AG20443 (cell line): Measurements from ENCODE around the gene LFNG.
A peak's percentile ranks its signal among the peaks of the same experiment; 100 is the strongest.

Experiments
- DNase-seq: peaks from one replicate; pipeline ENCODE4 v3.0.0; 2012; ENCODE audit warnings: low spot score, mixed read lengths

LFNG gene

DNA sequence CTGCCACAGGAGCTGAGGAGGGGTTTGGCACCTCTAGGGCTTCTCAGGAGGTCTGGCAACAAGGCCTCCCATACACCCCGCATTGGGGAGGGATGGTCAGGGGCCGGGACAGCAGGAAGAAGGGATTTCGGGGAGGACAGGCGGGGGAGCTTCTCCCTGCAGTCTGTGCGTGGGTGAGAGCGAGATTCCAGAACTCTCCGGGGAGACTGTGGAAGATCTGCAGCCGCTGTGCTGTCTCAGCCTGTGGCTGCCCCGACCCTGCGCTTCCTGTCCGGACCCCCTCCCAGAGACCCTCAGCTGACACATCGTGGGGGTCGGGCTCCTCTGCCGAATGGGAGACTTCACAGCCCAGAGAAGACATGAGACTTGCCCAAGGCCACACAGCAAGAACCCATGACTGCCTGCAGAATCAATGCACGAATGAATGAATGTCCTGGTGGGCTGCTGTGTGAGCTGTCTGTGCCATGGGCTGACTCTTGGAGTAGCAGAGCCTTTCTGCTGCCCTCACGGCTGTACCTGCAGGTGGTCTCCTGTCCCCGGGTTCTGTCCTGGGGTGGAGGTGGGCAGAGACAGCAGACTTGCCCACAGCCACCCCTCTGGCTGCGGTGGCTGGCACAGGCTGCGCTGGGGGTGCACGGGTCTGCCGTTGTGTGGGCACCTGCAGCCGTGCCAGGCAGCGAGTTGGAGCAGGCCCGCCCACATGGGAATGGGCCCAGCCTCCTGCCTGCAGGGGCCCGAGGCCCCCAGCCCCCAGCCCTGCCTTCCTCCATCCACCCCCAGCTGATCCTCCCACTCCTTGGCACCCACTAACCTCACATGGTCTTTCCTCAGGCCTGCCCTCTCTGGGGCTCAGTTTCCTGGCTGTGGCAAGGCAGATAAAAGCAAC, 16.3 kb upstream of the LFNG start:
- DNase-seq = no peak

DNA sequence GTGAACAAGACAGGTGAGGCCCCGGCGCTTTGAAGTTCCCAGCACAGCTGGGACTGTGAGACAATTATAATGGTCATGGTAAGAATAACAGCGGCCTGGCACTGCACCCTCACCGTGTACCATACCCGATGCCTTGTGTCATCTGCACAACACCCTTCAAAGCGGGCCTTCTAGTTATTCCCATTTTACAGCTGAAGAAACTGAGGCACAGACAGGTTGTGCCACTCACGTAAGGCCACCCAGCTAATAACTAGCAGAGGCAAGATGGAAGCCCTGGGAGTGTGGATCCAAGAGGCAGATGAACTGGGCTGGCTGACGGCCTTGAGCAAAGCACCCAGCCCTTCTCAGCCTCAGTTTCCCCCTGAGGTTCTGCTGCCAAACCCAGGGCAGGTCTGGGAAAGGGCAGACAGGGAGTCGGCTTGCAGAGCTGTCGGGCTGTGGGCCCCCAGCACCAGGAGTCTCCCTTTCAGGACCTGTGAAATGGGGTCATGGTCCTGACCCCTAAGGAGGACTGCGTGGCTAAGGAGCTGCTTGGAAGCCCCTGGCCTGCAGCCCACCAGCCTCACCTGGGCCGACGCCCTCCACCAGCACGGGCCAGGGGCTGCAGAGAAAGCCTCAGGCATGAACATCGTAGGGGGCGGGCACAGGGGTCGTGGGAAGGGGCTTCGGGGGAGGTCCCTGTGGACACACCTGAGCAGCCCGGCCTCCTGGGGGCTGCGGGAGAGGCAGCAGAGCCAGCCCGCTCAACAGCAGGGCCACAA, 15.3 kb upstream of the LFNG start:
- DNase-seq = no peak

DNA sequence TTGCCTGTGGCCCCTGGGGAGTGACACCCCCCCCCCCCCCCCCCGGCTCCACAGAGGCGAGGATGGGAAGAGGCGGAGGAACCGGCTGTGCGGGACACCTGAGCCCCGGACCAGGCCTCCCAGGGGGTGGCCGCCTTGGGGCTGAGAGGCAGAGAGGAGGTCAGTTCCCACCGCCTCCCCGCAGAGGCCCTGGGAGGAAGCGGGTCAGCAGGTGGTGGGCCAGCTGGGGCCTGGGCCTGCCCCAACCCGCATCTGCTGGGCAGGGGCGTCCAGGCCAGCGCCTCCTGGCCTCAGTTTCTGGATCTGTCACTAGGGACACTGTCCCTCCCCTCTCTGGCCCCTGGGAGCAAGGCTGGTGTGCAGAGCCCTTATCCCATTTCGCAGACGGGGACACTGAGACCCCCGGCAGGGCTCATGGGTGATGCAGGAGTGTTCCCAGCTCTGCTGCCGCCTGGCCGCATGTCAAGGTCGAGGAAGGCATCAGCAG, 14.6 kb upstream of the LFNG start:
- DNase-seq = no peak

DNA sequence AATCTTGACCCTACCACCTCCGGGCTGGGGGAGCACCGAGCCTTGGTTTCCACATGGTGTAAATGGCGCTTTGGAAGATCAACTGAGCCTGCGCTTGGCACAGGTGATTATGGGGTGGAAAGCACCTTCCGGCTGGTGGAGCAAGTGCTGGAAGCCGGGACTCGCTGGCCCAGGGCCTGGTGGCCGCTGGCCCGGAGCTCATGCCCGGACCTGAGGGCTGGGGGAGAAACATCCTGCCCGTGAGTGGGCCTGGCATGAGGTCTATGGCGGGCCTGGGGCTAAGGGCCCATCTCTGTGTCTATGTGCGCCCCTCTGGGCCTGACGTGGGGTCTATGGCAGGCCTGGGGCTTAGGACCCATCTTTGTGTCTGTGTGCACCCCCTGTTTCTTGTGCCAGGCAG, 14.2 kb upstream of the LFNG start:
- no peak for DNase-seq

DNA sequence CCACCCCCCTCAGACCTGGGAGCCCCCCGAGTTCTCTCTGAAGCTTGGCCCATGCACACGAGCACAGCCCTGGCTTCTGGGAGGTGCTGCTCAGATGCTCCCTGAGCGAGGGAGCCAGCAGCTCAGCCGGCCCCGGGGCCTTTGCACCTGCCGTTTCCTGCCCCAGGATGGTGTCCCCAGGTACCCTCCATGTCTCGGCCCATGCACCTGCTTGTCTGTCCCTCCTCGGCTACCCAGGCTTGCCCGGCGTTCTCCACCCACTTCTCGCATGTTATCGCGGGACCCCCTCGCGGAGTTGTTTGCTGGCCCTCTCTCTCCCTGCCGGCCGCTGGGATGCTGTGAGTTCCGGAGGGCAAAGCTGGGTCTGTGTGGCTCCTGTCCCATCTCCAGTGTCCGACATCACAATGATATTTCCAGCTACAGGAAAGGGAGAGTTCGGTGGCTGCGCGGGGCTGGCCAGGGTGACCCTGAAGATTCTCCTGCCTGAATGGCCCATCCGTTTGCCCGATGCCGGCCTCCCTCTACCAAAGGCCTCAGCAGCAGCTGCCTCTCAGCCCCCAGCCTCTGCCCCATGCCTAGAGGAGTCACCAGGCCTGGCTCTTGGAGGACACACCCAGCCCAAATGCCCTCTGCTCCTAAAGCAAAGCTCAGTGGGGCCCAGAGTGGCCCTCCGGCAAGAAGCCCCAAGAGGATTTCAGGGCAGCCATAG, 12.2 kb upstream of the LFNG start:
- no peak for DNase-seq

DNA sequence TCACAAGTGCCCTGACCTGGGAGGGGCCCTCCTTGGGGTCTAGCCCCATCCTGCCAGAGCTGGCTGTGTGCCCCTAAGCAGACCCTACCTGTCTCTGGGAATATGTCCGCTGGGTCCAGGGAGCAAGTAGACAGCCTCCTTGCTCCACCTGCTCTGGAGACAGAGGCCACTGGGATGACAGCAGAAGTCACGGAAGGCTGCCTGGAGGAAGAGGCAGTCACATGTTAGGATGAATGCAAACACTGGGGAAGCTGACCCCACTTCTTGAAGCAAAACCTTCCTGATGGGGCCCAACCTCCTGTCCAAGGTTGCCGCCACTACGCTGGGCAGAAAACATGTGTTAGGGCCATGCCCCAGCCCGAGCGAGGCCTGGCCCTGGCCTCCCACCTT, 11.7 kb upstream of the LFNG start:
- no peak for DNase-seq

DNA sequence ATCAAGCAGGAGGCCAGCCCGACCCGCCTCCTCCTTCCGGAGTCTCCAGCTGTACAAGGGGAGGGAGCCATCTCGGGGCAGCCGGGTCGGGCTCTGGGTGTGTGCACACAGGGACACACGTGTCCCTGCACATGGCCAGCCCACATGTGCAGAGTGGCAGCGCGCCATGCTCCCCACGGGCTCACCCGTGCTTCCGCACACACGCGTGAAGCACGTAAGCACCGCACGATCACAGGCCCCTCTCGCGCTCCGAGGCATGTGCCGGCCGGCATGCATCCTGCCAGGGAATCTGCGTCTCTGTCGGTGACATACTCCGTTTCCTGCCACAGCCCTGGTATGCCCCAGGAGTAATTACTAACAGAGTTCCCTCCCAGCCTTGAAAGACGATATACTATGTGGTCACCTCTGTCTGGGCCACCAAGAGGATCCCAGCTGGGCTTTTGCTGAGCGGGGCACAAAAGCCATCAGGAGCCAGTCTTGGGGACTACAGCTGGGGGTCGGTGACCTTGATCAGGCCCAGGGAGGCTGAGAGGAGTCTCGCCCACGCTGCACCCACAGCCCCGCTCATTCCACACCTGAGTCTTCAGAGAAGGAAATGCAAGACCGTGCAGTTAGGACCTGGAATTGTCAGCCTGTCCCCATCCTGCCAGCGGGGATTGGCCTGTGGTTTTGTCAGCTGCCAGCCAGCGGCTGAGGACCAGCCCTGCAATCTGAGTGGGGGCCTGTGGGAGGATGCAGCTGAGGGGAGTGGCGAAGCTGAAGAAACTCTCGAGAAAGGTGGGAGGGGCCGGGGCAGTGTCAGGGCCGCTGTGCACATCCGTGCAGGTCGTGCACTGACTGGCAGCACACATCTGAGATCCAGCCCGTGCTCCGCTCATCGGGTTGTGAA, 11.0 kb upstream of the LFNG start:
- peak; percentile 87 for DNase-seq

DNA sequence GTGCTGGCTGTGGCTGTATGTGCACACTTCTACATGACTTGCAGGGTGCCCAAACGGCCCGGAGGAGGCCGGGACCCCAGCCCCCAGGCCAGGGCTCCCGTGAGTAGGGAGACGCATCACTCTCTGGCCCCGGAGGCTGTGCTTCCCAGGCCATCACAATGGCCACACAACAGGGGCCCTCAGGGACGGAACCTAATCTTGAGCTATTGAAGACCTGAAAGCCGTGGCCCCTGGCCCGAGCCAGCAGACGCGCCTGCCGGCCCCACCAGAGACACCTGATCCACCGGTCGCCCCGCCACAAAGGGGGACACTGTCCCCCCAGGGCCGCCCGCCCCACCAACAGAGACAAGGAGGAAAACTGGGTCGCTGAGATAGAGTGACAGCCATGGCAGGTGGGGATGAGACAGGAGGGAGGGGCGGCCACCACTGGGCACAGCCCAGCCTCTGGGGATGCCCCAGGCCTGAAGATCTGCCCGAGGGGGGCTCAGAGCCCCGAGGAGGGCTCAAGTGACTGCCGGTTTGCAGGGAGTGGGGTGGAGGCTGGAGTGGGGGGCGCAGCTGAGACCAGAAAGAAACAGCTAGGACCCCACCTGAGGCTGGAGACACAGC, 10.2 kb upstream of the LFNG start:
- DNase-seq = no peak

DNA sequence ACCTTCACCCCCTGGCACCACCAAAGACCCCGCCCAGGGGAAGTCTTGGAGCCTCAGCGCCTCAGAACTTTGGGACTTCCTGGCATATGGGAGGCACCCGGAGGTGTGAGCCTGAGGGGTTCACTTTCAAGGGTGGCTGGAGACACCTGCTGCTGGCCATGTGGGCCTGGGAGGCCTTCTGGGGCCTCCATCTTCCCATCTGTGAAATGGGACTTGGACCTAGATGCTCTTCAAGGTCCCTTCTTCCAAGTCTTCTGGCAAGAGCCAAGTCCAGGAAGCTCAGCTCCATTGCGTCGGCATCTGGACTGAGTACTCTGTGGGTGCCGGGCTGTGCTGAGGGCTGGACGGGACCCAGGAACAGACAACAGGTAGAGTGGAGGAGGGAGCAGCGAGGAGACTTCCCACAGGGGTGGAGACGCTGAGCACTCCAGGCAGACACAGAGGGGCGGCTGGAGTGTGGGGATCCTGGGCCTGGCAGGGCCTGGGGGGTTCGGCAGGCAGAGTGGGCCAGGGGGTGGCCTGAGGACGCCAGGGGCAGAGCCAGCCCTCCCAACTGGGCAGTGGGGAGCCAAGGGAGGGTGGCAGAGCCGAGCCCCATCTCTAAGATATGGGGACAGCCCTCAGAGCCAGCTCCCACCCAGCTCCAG, 9.3 kb upstream of the LFNG start:
- no peak for DNase-seq

DNA sequence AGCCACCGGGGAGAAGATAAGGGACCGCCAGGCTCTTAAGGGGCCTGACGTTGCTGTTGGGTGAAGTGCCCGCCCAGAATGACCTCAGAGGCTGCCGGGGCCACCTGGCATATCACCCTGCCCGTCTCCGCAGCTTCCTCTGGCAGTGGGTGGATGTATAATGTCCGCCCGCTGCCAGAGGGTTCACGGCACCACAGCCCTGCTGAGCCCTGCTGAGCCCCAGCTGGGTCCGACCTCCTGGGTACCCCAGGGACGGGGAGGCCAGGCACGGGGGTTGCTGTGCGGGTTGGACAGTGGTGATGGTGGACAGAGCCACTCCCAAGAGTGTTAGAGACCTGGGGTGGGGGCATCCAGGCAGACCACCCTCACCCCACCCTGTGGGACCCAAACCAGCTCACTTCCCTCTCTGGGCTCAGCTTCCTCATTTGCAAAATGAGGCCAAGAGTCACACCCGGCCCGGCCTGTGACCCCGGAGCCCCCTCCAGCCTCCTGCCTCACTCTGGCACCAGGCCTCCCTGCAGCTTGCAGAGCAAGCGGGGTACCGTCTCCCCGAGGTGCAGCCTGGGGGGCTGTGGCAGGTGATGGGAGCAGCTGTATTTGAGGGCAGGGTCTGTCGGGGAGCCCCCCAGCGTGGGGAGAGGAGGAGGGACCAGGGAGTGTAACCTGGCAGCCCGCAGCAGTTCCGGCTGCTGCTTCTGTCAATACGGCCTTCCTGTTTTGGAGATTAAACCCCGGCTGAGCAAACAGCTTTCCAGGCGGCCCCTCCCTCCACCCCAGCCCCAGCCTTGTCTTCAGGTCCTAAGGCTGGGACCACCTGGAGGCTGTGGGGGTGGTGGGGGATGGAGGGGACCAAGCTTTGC, 8.4 kb upstream of the LFNG start:
- DNase-seq = no peak

DNA sequence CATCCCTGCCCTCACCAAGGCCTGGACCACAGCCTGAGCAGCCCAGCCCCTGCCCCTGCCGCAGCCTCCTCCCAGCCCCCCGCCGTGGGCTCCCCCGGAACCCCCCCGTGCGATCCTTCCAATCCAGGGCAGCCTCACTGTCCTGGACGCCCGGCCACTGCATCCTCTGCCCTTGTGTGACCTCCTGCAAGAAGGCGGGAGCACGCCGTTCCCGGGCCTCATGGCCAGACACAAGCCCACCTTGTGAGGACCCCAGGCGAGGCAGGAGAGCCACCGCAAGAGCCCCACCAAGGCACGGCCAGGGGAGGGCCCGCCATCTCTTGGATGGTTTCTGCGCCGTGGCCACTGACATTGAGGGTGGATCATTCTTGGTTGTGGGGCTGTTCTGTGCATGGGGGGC, 7.8 kb upstream of the LFNG start:
- no peak for DNase-seq

DNA sequence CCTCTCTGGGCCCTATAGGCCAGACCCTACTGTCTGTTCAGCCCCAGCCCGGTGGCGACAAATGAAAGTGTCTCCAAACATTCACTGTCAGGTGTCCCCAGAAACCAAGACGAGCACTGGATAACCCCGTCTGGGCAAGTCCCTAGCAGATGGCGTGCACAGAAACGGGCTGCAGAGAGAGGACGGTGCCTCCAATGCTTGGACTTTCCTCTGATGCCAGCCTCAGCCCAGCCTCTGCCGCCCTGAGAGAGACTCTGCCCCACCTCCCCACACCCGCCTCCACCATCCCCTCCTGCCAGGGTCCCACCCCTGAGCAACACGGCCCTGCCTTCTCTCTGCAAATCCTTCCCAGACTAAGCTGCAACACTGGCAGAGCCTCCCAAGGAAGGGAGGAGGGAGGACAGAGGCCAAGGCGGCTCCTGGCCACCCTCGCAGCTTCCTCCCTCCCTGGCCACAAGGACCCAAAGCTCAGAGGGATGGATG, 7.4 kb upstream of the LFNG start:
- DNase-seq = peak; percentile 68

DNA sequence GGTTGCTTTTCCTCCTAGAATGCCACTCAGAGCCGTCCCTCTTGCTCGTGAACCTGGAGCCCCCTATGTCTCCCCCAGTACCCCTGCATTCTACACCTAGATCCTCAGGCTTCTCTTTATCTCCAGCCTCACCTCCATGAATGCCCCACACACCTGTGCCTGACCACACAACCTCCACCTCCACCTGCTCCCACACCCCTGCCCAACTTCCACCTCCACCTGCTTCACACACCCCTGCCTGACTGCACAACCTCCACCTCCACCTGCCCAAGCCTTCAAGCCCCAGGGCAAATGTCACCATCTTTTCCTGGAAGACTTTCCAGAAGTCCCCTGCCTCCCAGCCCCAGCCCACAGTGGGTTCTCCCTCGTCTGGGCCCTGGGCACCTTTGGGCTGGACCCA, 6.9 kb upstream of the LFNG start:
- DNase-seq = no peak

DNA sequence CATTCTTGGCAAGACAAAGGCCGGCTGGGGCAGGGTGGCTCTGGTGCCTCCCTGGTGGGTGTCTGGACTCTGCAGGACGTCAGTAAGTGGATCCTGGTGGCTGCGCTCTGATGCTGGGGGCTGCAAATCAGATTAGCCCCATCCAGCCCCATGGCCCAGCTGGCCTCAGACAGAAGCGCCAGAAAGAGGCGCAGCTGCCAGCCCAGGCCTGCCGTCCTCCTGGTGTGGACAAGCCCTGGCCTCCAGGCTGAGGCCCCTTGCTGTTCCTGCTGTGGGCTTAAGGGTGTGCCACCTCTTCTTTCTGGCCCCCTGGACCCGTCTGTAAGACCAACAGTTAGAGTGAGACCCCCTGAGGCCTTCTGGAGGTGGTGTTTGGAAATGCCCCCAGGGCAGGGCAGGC, 5.9 kb upstream of the LFNG start:
- no peak for DNase-seq

DNA sequence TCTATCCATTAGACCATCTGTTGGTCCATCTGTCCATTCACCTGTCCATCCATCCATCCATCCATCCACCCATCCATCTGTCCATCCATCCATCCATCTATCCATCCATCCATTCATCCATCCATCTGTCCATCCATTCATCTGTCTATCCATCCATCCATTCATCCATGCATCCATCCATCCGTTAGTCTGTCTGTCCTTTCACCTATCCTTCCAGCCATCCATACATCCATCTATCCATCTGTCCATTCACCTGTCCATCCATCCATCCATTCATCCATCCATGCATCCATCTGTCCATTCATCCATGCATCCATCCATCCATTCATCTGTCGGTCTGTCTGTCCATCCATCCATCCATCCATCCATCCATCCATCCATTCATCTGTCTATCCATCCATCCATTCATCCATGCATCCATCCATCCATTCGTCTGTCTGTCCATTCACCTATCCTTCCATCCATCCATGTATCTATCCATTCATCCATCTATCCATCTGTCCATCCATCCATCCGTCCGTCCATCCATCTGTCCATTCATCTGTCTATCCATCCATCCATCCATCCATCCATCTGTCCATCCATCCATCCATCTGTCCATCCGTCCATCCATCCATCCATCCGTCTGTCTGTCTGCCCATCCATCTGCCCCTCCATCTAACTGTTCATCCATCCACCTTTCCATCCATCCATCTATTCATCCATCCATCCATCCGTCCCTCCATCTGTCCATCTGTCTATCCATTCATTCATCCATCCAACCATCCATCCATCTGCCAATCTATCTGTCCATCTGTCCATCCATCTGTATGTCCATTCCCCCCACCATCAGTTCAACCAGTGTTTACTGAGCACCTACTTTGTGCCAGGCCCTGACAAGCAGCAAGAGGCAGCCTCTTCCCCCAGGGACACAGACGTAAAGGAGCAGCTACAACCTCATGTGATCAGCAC, 4.8 kb upstream of the LFNG start:
- DNase-seq = no peak

DNA sequence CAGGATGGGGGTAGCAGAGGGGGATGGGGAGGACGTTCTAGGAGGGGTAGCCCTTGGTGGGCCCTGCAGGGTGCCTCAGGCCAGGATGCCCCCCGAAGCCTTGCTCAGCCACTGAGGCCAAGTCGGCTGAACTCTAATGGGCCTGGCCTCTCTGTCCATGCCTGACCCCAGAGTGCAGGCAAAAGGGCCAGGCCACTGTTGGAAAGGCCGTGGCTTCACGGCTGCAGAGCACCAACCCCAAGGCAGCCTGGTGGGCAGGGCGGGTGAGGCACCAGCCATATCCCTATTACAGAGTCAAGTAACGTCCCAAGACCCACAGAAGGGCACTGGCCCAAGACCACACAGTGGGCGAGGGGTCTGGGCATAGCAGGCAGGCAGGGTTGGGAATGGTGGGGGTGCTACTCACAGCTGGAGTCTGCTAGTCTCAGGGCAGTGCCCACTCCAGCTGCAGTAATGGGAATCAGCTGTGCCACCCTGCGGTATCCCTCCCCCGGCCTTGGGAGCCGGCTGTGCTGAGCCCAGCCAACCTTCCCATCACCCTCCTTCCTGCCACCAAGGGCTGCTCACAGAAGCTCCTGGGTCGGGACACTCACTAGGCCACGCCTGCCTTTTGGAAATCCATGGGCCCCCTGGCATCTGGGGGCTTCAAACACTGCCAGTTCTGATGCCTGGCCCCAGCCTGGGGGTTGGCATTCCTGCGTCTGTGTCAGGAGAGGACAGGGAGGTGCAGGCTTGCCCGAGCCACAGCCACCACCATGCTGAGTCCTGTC, 4.0 kb upstream of the LFNG start:
- DNase-seq = no peak

DNA sequence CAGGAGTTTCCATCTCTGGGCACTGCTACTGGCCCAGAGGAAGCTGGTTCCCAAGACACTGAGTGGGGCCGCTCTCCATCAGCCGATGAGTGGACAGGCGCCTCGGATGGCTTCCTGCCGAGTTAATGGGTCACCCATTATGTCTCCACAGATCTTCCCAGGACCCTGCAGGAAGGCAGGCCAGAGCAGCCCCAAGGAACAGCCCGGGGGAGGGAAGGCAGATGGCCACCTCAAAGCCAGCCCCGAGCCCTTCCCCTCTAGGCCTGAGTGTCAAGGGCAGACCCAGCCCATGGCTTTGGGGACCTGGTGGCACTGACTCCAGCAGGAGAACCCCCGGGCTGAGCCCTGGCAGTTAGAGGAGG, 3.4 kb upstream of the LFNG start:
- DNase-seq = no peak

DNA sequence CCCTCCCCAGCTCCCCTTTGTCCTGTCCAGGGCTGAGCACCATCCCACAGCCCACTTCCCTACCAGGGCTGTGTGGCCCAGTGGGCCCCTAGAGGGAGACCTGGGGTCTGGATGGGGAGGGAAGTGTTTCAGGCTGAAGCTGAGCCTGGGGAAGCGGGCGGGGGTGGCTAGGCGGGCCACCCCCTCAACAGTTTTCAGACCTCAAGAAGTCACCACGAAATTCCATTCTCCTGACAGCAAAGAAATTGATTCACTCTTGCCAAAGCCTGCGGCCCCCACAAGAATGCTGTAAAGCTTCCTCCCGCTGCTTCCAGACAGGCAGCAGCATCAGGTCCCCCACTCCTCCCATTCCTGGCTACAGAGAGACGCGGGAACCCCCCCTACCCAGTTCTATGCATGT, 2.5 kb upstream of the LFNG start:
- DNase-seq = peak; percentile 94
